A549 (cell line): ENCODE results near the gene SOX18.

Experiments
- HEYL ChIP-seq: fragments of 250-450 bp; sonication (Bioruptor Pico); IDR thresholded peaks from 2 replicates; pipeline ENCODE4 v1.8.0; 2021; ENCODE audit warnings: mild to moderate bottlenecking, moderate library complexity
- NR3C1 ChIP-seq: fragments of >200 bp; sonication (Bioruptor Twin); formaldehyde crosslinking; IDR thresholded peaks from 3 replicates; pipeline ENCODE4 v1.6.1; 2017
- POLR2A ChIP-seq: IDR thresholded peaks from 2 replicates; pipeline ENCODE4 v1.6.1; 2012; ENCODE audit warnings: mild to moderate bottlenecking, low read length
- RFX5 ChIP-seq: fragments of 450-650 bp; IDR thresholded peaks from 2 replicates; pipeline ENCODE4 v1.7.1; 2014; ENCODE audit warnings: antibody characterized with exemption, mild to moderate bottlenecking, moderate library complexity
- SREBF2 ChIP-seq: fragments of 450-650 bp; IDR thresholded peaks from 2 replicates; pipeline ENCODE4 v1.6.1; 2014; ENCODE audit warnings: mild to moderate bottlenecking, moderate library complexity
- TF ChIP-seq, protein P1 (sequence below): fragments of >200 bp; sonication (Bioruptor Twin); formaldehyde crosslinking; IDR thresholded peaks from 3 replicates; pipeline ENCODE4 v1.5.1; 2016
- TF ChIP-seq, protein P2 (sequence below): IDR thresholded peaks from 2 replicates; pipeline ENCODE4 v1.6.1; 2012; ENCODE audit warnings: low read depth, borderline replicate concordance
- TF ChIP-seq, protein P3 (sequence below): IDR thresholded peaks from 2 replicates; pipeline ENCODE4 v1.6.1; 2012

DNA sequence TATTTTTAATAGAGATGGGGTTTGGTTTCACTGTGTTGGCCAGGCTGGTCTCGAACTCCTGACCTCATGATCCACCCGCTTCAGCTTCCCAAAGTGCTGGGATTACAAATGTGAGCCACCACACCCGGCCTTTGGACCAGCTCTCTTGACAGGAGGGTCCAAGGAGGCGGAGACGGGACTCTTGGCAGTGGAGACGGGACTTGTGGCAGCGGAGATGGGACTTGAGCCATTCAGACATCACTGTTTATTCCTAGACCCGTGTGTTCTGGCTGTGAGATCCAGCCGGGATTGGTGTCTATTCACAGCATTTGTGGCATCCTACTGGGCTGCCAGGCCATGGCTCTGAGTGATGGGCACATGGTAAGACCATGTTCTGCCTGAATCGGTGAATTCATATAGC, 42.9 kb downstream of the SOX18 start:
- TF ChIP-seq, protein P1, sequence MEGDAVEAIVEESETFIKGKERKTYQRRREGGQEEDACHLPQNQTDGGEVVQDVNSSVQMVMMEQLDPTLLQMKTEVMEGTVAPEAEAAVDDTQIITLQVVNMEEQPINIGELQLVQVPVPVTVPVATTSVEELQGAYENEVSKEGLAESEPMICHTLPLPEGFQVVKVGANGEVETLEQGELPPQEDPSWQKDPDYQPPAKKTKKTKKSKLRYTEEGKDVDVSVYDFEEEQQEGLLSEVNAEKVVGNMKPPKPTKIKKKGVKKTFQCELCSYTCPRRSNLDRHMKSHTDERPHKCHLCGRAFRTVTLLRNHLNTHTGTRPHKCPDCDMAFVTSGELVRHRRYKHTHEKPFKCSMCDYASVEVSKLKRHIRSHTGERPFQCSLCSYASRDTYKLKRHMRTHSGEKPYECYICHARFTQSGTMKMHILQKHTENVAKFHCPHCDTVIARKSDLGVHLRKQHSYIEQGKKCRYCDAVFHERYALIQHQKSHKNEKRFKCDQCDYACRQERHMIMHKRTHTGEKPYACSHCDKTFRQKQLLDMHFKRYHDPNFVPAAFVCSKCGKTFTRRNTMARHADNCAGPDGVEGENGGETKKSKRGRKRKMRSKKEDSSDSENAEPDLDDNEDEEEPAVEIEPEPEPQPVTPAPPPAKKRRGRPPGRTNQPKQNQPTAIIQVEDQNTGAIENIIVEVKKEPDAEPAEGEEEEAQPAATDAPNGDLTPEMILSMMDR: no peak
- TF ChIP-seq HEYL (CRISPR knock-in tag) (no peak), POLR2A (no peak), NR3C1 (no peak), SREBF2 (no peak), RFX5 (no peak)
- TF ChIP-seq, protein P2, sequence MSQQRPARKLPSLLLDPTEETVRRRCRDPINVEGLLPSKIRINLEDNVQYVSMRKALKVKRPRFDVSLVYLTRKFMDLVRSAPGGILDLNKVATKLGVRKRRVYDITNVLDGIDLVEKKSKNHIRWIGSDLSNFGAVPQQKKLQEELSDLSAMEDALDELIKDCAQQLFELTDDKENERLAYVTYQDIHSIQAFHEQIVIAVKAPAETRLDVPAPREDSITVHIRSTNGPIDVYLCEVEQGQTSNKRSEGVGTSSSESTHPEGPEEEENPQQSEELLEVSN: no peak
- TF ChIP-seq, protein P3, sequence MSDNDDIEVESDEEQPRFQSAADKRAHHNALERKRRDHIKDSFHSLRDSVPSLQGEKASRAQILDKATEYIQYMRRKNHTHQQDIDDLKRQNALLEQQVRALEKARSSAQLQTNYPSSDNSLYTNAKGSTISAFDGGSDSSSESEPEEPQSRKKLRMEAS: no peak
